ENCODE results near the gene DOK3.

- TF ChIP-seq POLR2AphosphoS5 (IDR thresholded peaks at IDR 0.05) (no peak), RAD21 (conservative IDR thresholded peaks at IDR 0.05) (no peak), CTCF (IDR thresholded peaks at IDR 0.05; ENCODE audit: poor library complexity, severe bottlenecking) (no peak), EP300 (conservative IDR thresholded peaks at IDR 0.05; ENCODE audit: poor library complexity, severe bottlenecking) (no peak), EZH2 (IDR thresholded peaks at IDR 0.05; ENCODE audit: borderline replicate concordance, insufficient read depth, low read length, poor library complexity, severe bottlenecking) (no peak), SMC3 (conservative IDR thresholded peaks at IDR 0.05; ENCODE audit: poor library complexity) (no peak), MXI1 (conservative IDR thresholded peaks at IDR 0.05; ENCODE audit: poor library complexity, severe bottlenecking) (no peak), TAF1 (IDR thresholded peaks at IDR 0.05; ENCODE audit: low read depth) (no peak)
- TF ChIP-seq, protein P1, sequence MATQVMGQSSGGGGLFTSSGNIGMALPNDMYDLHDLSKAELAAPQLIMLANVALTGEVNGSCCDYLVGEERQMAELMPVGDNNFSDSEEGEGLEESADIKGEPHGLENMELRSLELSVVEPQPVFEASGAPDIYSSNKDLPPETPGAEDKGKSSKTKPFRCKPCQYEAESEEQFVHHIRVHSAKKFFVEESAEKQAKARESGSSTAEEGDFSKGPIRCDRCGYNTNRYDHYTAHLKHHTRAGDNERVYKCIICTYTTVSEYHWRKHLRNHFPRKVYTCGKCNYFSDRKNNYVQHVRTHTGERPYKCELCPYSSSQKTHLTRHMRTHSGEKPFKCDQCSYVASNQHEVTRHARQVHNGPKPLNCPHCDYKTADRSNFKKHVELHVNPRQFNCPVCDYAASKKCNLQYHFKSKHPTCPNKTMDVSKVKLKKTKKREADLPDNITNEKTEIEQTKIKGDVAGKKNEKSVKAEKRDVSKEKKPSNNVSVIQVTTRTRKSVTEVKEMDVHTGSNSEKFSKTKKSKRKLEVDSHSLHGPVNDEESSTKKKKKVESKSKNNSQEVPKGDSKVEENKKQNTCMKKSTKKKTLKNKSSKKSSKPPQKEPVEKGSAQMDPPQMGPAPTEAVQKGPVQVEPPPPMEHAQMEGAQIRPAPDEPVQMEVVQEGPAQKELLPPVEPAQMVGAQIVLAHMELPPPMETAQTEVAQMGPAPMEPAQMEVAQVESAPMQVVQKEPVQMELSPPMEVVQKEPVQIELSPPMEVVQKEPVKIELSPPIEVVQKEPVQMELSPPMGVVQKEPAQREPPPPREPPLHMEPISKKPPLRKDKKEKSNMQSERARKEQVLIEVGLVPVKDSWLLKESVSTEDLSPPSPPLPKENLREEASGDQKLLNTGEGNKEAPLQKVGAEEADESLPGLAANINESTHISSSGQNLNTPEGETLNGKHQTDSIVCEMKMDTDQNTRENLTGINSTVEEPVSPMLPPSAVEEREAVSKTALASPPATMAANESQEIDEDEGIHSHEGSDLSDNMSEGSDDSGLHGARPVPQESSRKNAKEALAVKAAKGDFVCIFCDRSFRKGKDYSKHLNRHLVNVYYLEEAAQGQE (IDR thresholded peaks at IDR 0.05; ENCODE audit: borderline replicate concordance) = no peak
Observed at GRCh38 chr5:177530638-177531037, 21.0 kb upstream of the DOK3 start.

All from neural cell (in vitro differentiated cells).